Prostate gland (tissue), 2 donors: ENCODE results near the gene GTPBP3.

Source experiments
- CTCF ChIP-seq, 4 experiments: fragments of 200-600 bp in 2 of 4; fragments of 450-650 bp in 2 of 4; sonication (generic) in 2 of 4; IDR thresholded peaks; 1 replicate in 3 of 4; 2 replicates in 1 of 4; pipeline ENCODE4 v1.5.1; 2016 to 2019; ENCODE audit warnings: antibody characterized with exemption in 4 of 4, mild to moderate bottlenecking in 2 of 4, moderate library complexity in 2 of 4
- POLR2A ChIP-seq: fragments of 450-650 bp; IDR thresholded peaks from one replicate; pipeline ENCODE4 v1.6.1; 2016; ENCODE audit warnings: antibody characterized with exemption, mild to moderate bottlenecking
- POLR2AphosphoS5 ChIP-seq: sonication (generic); formaldehyde crosslinking; IDR thresholded peaks from one replicate; pipeline ENCODE4 v1.6.1; 2017; ENCODE audit warnings: antibody characterized with exemption

DNA sequence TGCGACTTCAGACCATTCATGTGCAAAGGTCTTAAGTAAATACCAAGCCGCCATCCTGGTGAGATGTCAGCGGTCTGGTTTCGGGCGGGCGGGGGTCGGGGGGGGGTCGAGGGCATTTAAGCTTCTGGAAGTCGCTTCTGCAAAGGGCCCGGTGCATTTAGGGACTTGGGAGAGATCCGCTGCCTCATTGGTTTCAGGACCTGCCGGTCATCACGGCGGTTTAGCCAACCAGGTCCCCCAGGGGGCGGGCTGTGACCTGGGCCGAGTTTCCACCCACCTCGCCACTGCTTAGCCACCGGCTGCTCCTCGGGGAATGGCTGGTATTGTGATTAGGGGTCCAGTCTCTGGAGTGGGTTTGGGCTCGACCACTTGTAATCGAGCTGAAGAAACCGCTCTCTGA lies 47.9 kb upstream of the GTPBP3 start:
- TF ChIP-seq CTCF (IDR thresholded peaks at IDR 0.05): peak in 1 of 4 experiments; percentile 24
- no peak for TF ChIP-seq POLR2AphosphoS5
- TF ChIP-seq POLR2A: no peak
